Nephron progenitor cell (in vitro differentiated cells): ENCODE measurements around the gene PUM1.

Experiments used
- DNase-seq: peaks from one replicate; pipeline ENCODE4 v3.0.0; 2021
- H3K27ac Mint-ChIP-seq: 2 replicates; pipeline ENCODE4 v1.8.0; 2021; ENCODE audit warnings: mild to moderate bottlenecking, moderate library complexity, mixed read lengths
- H3K27me3 Mint-ChIP-seq: 2 replicates; pipeline ENCODE4 v1.8.0; 2021; ENCODE audit warnings: mild to moderate bottlenecking, low read depth, mixed read lengths; ENCODE audit not compliant: poor library complexity
- H3K36me3 Mint-ChIP-seq: 2 replicates; pipeline ENCODE4 v1.8.0; 2021; ENCODE audit warnings: low read depth, mixed read lengths
- H3K4me1 Mint-ChIP-seq: 2 replicates; pipeline ENCODE4 v1.8.0; 2021; ENCODE audit warnings: mixed read lengths
- H3K4me3 Mint-ChIP-seq: 2 replicates; pipeline ENCODE4 v1.8.0; 2021; ENCODE audit warnings: mild to moderate bottlenecking, moderate library complexity, mixed read lengths
- H3K9me3 Mint-ChIP-seq: 2 replicates; pipeline ENCODE4 v1.8.0; 2021; ENCODE audit warnings: mild to moderate bottlenecking, moderate library complexity, mixed read lengths
- CTCF ChIP-seq: fragments of 200-600 bp; sonication (generic); IDR thresholded peaks from 2 replicates; pipeline ENCODE4 v1.5.0; 2021; ENCODE audit warnings: antibody characterized with exemption

The PUM1 gene

GRCh38 chr1:31022259-31022658, 43.3 kb downstream of the PUM1 start:
- peaks cover 19% of the 10 kb centered on the region for H3K4me1 Mint-ChIP-seq
- H3K36me3 Mint-ChIP-seq, result peaks cover 56% of the 10 kb centered on the region
- no peaks in the 10 kb centered on the region for H3K27me3 Mint-ChIP-seq
- H3K9me3 Mint-ChIP-seq, result no peaks in the 10 kb centered on the region
- TF ChIP-seq CTCF, result no peak
- H3K27ac Mint-ChIP-seq, result no peak overlapping the region
- DNase-seq, result no peak
- H3K4me3 Mint-ChIP-seq, result no peak overlapping the region

DNA sequence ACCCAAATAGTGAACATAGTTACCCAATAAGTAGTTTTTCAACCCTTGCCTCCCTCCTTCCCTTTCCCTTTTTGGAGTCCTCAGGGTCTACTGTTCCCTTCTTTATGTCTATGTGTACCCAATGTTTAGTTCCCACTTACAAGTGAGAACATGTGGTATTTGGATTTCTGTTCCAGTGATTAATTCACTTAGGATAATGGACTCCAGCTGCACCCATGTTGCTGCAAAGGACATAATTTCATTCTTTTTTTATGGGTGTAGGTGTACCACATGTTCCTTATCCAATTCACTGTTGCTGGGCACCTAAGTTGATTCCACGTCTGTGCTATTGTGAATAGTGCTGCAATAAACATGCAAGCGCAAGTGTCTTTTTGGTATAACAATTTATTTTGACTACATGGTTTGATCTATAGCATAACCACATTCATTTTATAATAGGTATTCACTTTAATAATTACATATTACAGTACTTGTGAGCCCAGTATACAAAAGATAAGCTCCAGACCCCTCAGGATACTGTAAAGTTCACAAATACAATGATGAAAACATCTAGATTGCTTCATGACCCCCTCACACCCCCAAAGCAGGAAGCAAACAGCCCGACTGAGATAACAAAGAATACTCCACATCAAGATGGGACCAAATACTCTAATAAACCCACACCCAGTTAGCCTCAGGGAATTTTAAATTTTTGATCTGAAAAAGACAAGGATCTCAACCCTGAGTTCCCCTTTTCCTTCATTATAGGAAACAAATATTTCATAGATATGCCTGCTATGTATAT, 45.3 kb downstream of the PUM1 start:
- H3K27me3 Mint-ChIP-seq, result no peaks in the 10 kb centered on the region
- peaks cover 46% of the 10 kb centered on the region for H3K36me3 Mint-ChIP-seq
- H3K4me3 Mint-ChIP-seq, result no peak overlapping the region
- no peaks in the 10 kb centered on the region for H3K9me3 Mint-ChIP-seq
- TF ChIP-seq CTCF, result no peak
- H3K4me1 Mint-ChIP-seq, result peaks cover 18% of the 10 kb centered on the region
- H3K27ac Mint-ChIP-seq, result peak overlapping the region; percentile 84
- no peak for DNase-seq

DNA sequence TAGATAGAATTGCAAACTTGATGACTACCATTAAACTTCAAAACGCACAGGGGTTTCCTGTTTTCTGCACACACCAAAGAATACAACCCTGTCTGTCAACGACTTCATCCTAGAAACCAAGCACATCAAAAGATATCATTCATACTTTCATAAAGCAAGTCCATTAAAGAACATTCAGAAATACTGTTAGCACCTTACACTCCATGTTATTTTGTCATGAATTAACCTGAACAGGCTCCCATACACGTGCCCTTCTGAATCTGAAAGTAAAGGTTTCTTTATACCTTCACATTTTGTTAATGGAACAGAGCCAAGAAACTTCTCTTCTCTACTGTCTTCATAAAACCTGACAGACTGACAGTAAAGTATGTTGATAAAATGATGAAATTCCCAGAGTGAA, 46.1 kb downstream of the PUM1 start:
- DNase-seq, result no peak
- no peak overlapping the region for H3K27ac Mint-ChIP-seq
- peaks cover 41% of the 10 kb centered on the region for H3K36me3 Mint-ChIP-seq
- no peaks in the 10 kb centered on the region for H3K9me3 Mint-ChIP-seq
- peaks cover 18% of the 10 kb centered on the region for H3K4me1 Mint-ChIP-seq
- no peaks in the 10 kb centered on the region for H3K27me3 Mint-ChIP-seq
- H3K4me3 Mint-ChIP-seq, result no peak overlapping the region
- no peak for TF ChIP-seq CTCF

DNA sequence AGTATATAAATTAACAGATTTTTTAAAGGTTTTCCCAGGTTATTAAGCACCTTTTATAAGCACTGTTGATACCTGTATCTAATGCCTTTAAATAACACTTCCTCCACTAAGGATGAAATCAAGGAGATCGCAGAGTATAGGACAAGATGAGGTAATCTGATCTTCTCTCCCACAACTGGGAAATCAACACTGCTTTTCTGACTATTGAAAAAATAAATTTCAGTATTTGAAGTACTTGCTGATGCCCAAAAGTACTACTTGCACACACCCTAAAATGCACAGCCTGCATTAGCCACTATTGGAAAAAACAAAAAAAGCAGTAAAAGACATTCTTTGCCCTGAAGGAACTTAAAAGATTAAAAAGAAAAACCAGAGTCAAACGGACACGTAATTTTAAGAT, 48.6 kb downstream of the PUM1 start:
- H3K36me3 Mint-ChIP-seq, result peaks cover 30% of the 10 kb centered on the region
- no peaks in the 10 kb centered on the region for H3K27me3 Mint-ChIP-seq
- no peaks in the 10 kb centered on the region for H3K9me3 Mint-ChIP-seq
- H3K4me3 Mint-ChIP-seq, result no peak overlapping the region
- TF ChIP-seq CTCF, result no peak
- H3K4me1 Mint-ChIP-seq, result peaks cover 28% of the 10 kb centered on the region
- no peak for DNase-seq
- H3K27ac Mint-ChIP-seq, result peak overlapping the region; percentile 49

- H3K4me1 Mint-ChIP-seq, result peaks cover 36% of the 10 kb centered on the region
- no peaks in the 10 kb centered on the region for H3K27me3 Mint-ChIP-seq
- H3K27ac Mint-ChIP-seq, result peak overlapping the region; percentile 5
- H3K9me3 Mint-ChIP-seq, result no peaks in the 10 kb centered on the region
- no peak for DNase-seq
- no peak overlapping the region for H3K4me3 Mint-ChIP-seq
- no peak for TF ChIP-seq CTCF
- peaks cover 22% of the 10 kb centered on the region for H3K36me3 Mint-ChIP-seq
Observed at GRCh38 chr1:31013187-31013864, 52.2 kb downstream of the PUM1 start.
